Spleen (tissue), 7 donors: ENCODE data around the gene MMP14.

Experiments
- CTCF ChIP-seq, 11 experiments: fragments of 200-600 bp in 7 of 11; fragments of 450-650 bp in 4 of 11; sonication (generic) in 4 of 11; IDR thresholded peaks in 8 of 11; conservative IDR thresholded peaks in 3 of 11; 1 replicate in 7 of 11; 2 replicates in 4 of 11; pipeline versions ENCODE4 v1.4.0 to v1.8.0; 2016 to 2021; ENCODE audit warnings: antibody characterized with exemption in 11 of 11, inconsistent platforms in 4 of 11, mild to moderate bottlenecking in 1 of 11
- POLR2A ChIP-seq, 3 donors: fragments of 450-650 bp; IDR thresholded peaks; one replicate each; pipeline ENCODE4 v1.5.1; 2017; ENCODE audit warnings: antibody characterized with exemption in 3 of 3, mild to moderate bottlenecking in 1 of 3
- POLR2AphosphoS5 ChIP-seq, 3 donors: sonication (generic); formaldehyde crosslinking; IDR thresholded peaks; one replicate each; pipeline ENCODE4 v1.5.1; 2017; ENCODE audit warnings: antibody characterized with exemption in 3 of 3
- donor health status: DM: no; HTN: no; CAD: no; lungs with moderate emphysema.
- donor health status: DM: no; HTN: no; CAD: no.
- donor health status: DM: no; HTN: no; CAD: no.

GRCh38 chr14:22811722-22812121 is 24.7 kb upstream of the MMP14 start:
- TF ChIP-seq CTCF (IDR thresholded peaks at IDR 0.05 in 8 of 11, conservative IDR thresholded peaks at IDR 0.05 in 3 of 11) (no peak), POLR2A (IDR thresholded peaks at IDR 0.05) (no peak), POLR2AphosphoS5 (IDR thresholded peaks at IDR 0.05) (no peak)
